Measurements from ENCODE around the gene EVX2.

The EVX2 gene

DNA sequence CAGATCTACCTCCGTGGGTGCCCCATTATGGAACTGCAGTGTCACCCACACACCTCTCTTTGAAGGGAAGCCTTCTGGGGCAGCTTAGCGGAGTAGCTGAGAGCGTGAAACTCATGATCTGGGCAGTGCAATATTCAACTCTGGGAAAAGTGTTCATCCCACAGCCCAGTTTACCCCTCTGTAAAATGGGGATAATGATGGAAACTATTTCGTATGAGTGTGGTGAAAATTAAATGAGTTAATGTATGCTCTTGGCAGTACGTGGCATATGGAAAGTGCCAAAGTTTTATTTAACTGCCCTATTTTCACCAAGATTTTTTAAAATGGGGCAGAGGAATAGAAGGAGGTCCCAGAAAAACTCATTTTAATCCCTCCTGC lies 11.5 kb downstream of the EVX2 start (continued):
- TF ChIP-seq, protein P1, sequence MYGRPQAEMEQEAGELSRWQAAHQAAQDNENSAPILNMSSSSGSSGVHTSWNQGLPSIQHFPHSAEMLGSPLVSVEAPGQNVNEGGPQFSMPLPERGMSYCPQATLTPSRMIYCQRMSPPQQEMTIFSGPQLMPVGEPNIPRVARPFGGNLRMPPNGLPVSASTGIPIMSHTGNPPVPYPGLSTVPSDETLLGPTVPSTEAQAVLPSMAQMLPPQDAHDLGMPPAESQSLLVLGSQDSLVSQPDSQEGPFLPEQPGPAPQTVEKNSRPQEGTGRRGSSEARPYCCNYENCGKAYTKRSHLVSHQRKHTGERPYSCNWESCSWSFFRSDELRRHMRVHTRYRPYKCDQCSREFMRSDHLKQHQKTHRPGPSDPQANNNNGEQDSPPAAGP (tag by site-specific recombination; IDR thresholded peaks at IDR 0.05), result no peak
- TF ChIP-seq, protein P2, sequence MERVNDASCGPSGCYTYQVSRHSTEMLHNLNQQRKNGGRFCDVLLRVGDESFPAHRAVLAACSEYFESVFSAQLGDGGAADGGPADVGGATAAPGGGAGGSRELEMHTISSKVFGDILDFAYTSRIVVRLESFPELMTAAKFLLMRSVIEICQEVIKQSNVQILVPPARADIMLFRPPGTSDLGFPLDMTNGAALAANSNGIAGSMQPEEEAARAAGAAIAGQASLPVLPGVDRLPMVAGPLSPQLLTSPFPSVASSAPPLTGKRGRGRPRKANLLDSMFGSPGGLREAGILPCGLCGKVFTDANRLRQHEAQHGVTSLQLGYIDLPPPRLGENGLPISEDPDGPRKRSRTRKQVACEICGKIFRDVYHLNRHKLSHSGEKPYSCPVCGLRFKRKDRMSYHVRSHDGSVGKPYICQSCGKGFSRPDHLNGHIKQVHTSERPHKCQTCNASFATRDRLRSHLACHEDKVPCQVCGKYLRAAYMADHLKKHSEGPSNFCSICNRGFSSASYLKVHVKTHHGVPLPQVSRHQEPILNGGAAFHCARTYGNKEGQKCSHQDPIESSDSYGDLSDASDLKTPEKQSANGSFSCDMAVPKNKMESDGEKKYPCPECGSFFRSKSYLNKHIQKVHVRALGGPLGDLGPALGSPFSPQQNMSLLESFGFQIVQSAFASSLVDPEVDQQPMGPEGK (tag by site-specific recombination; IDR thresholded peaks at IDR 0.05), result no peak
- no peak for TF ChIP-seq ZNF112 (tag by site-specific recombination; IDR thresholded peaks at IDR 0.05)
- no peak for TF ChIP-seq ZNF155 (tag by site-specific recombination; IDR thresholded peaks at IDR 0.05)
- TF ChIP-seq, protein P3, sequence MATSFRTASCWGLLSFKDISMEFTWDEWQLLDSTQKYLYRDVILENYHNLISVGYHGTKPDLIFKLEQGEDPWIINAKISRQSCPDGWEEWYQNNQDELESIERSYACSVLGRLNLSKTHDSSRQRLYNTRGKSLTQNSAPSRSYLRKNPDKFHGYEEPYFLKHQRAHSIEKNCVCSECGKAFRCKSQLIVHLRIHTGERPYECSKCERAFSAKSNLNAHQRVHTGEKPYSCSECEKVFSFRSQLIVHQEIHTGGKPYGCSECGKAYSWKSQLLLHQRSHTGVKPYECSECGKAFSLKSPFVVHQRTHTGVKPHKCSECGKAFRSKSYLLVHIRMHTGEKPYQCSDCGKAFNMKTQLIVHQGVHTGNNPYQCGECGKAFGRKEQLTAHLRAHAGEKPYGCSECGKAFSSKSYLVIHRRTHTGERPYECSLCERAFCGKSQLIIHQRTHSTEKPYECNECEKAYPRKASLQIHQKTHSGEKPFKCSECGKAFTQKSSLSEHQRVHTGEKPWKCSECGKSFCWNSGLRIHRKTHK (tag by site-specific recombination; IDR thresholded peaks at IDR 0.05), result no peak
- no peak for TF ChIP-seq ZNF747 (tag by site-specific recombination; IDR thresholded peaks at IDR 0.05)
- no peak for TF ChIP-seq ZNF146 (tag by site-specific recombination; IDR thresholded peaks at IDR 0.05)

DNA sequence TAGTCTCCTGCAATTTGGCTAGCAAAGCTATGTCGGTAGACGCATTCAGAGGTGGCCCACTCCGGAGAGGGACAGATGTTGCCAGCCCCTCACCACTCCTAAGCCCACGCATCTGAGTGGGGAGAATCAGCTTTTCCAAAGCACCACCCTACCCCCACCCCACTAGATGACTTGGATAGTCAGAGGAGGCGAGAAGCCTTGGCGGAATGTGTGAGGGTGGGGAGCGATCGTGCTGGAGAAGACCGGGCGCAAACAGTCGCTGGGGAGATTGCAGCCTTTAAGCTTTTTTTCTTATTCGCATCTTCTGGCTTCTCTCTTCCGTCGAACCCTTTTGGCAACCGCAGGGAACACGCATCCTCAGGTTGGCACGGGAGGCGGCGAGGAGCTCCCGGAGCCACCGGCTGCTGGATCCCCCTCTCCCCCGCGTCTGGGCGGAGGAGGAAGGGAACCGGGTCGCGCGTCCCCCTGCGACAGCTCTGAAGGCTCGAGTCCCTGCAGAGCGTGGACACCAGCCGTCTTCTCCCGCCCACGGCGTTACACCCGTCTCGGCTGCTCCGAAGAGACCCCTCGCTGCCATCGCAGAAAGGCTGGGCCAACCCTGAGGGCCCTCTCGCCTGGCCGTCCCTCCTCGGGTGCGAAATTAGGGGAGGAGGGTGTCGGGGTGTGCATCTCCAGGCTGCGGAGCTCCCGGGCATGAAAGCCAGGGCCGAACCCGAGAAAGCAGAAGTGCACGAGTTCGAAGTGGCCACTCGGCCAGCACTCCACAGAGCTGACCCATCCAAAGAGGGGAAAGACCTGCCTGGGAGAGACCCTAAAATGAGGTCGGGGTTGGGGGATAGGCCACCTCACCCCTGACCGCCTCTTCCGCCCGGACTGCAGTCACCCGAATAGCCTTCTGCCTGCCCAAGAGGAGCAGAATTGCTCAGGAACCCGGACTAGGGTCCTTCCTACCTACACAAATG lies 12.2 kb downstream of the EVX2 start:
- CTCF ChIA-PET, result interaction anchor here (1.0 kb wide), 1 partner anchor 8 kb away, joined by 4 read pairs; no protein-coding TSS in a partner anchor

DNA sequence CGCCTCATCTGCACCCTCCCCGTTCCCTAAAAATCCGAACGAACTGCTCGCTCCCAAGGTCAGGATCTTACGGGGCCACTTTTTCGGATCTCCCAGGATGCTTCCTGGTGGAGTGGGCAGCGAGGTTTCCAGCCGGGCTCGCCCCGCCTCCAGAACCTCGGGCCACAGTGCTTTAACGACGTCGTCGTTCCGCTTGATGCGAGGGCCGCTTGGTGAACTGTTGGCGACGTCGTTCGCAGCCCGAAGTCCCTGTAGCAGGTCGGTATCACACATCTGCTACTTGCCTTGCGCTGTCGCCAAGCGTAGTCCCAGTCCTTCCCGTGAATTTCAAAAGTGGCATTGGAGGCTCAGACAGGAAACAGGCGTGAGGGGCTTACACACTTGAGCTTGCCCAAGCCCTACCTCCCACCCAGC lies 15.3 kb downstream of the EVX2 start:
- ChIA-PET POLR2A (no interaction called here), CTCF (no interaction called here)
- no peaks in the 10 kb centered on the region for H3K4me1 ChIP-seq (ENCODE audit: control insufficient read depth, insufficient read depth, low read length)
- no peak overlapping the region for H3K27ac ChIP-seq (ENCODE audit: extremely low read depth, low read depth, low read length)
- no peak overlapping the region for H3K4me3 ChIP-seq (ENCODE audit: low read depth, low read length)
- no peaks in the 10 kb centered on the region for H3K9me3 ChIP-seq (ENCODE audit: control insufficient read depth, insufficient read depth, low read depth, low read length)
- TF ChIP-seq ZNF530 (tag by site-specific recombination; IDR thresholded peaks at IDR 0.05; ENCODE audit: low read depth), result no peak
- TF ChIP-seq, protein P4, sequence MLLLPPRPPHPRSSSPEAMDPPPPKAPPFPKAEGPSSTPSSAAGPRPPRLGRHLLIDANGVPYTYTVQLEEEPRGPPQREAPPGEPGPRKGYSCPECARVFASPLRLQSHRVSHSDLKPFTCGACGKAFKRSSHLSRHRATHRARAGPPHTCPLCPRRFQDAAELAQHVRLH (tag by site-specific recombination; IDR thresholded peaks at IDR 0.05), result no peak
- no peak for TF ChIP-seq ZNF16 (tag by site-specific recombination; IDR thresholded peaks at IDR 0.05; ENCODE audit: low read depth)
- TF ChIP-seq SCRT2 (tag by site-specific recombination; IDR thresholded peaks at IDR 0.05), result no peak
- TF ChIP-seq ZNF146 (tag by site-specific recombination; IDR thresholded peaks at IDR 0.05), result no peak
- TF ChIP-seq ZFHX2 (tag by site-specific recombination; conservative IDR thresholded peaks at IDR 0.05), result no peak
- no peak for TF ChIP-seq ZNF529 (tag by site-specific recombination; IDR thresholded peaks at IDR 0.05; ENCODE audit: insufficient replicate concordance)
- no peaks in the 10 kb centered on the region for H3K36me3 ChIP-seq (ENCODE audit: control insufficient read depth in 2 of 2, insufficient read depth in 1 of 2, low read length in 2 of 2)

More for the DNA sequence above, 12.2 kb downstream of the EVX2 start:
- no peaks in the 10 kb centered on the region for H3K4me1 ChIP-seq (ENCODE audit: control insufficient read depth, insufficient read depth, low read length)
- H3K36me3 ChIP-seq (ENCODE audit: control insufficient read depth in 2 of 2, insufficient read depth in 1 of 2, low read length in 2 of 2), result no peaks in the 10 kb centered on the region
- H3K27ac ChIP-seq (ENCODE audit: extremely low read depth, low read depth, low read length), result no peak overlapping the region
- no peak overlapping the region for H3K4me3 ChIP-seq (ENCODE audit: low read depth, low read length)
- H3K9me3 ChIP-seq (ENCODE audit: control insufficient read depth, insufficient read depth, low read depth, low read length), result no peaks in the 10 kb centered on the region
- no peak for TF ChIP-seq PRDM1 (tag by site-specific recombination; IDR thresholded peaks at IDR 0.05)
- no peak for TF ChIP-seq SCRT2 (tag by site-specific recombination; IDR thresholded peaks at IDR 0.05)
- TF ChIP-seq, protein P1 (tag by site-specific recombination; IDR thresholded peaks at IDR 0.05), result no peak
- TF ChIP-seq ZFP69B (tag by site-specific recombination; IDR thresholded peaks at IDR 0.05), result no peak
- TF ChIP-seq KLF16 (tag by site-specific recombination; IDR thresholded peaks at IDR 0.05), result no peak
- TF ChIP-seq ZNF654 (tag by site-specific recombination; IDR thresholded peaks at IDR 0.05; ENCODE audit: low read depth), result no peak
- POLR2A ChIA-PET, result no interaction called here
